GM23338 (cell line): ENCODE results near the gene PRSS27. TPM values are rescaled to one million over a fixed set of nuclear protein-coding genes. Genes with fewer than 3 reads are reported as not detected.

Experiments used
- ATAC-seq: fragments of 200-7000 bp; cut with Tn5 transposase; 3 replicates; pipeline ENCODE4 v1.9.1; 2020
- DNase-seq: peaks from one replicate; pipeline ENCODE4 v3.0.0-alpha.2; 2015; ENCODE audit warnings: low spot score
- H2AFZ ChIP-seq: fragments of 200-600 bp; sonication (generic); 2 replicates; pipeline ENCODE4 v1.8.0; 2016; ENCODE audit warnings: antibody characterized with exemption, mild to moderate bottlenecking, moderate library complexity
- H3F3A ChIP-seq: fragments of 200-600 bp; sonication (generic); replicated peaks from 2 replicates; pipeline ENCODE4 v1.8.0; 2017; ENCODE audit warnings: antibody characterized with exemption, mixed run types, low read depth
- H3K27ac ChIP-seq: fragments of 200-600 bp; sonication (generic); 2 replicates; pipeline ENCODE4 v1.6.1; 2016; ENCODE audit warnings: low read depth
- H3K27me3 ChIP-seq: fragments of 200-600 bp; sonication (generic); 2 replicates; pipeline ENCODE4 v1.8.0; 2016; ENCODE audit warnings: mild to moderate bottlenecking, mixed run types, moderate library complexity; ENCODE audit not compliant: insufficient read depth
- H3K36me3 ChIP-seq: fragments of 200-600 bp; sonication (generic); 2 replicates; pipeline ENCODE4 v1.8.0; 2016; ENCODE audit warnings: mild to moderate bottlenecking; ENCODE audit not compliant: insufficient read depth
- H3K4me1 ChIP-seq: fragments of 200-600 bp; sonication (generic); 2 replicates; pipeline ENCODE4 v1.8.0; 2016; ENCODE audit warnings: mild to moderate bottlenecking, moderate library complexity; ENCODE audit not compliant: insufficient read depth
- H3K4me2 ChIP-seq: fragments of 200-600 bp; sonication (generic); 2 replicates; pipeline ENCODE4 v1.7.1; 2017; ENCODE audit warnings: mixed run types
- H3K4me3 ChIP-seq: fragments of 200-600 bp; sonication (generic); 2 replicates; pipeline ENCODE4 v1.6.1; 2016; ENCODE audit warnings: mixed run types
- H3K79me2 ChIP-seq: fragments of 200-600 bp; sonication (generic); replicated peaks from 2 replicates; pipeline ENCODE4 v1.8.0; 2017; ENCODE audit warnings: mild to moderate bottlenecking; ENCODE audit not compliant: insufficient read depth
- H3K9me2 ChIP-seq: fragments of 200-600 bp; sonication (generic); 2 replicates; pipeline ENCODE4 v1.8.0; 2017; ENCODE audit not compliant: insufficient read depth
- H4K20me1 ChIP-seq: fragments of 200-600 bp; sonication (generic); replicated peaks from 2 replicates; pipeline ENCODE4 v1.8.0; 2017; ENCODE audit warnings: mild to moderate bottlenecking; ENCODE audit not compliant: insufficient read depth
- H3K27ac Mint-ChIP-seq: 2 replicates; pipeline ENCODE4 v1.8.0; 2020; ENCODE audit warnings: inconsistent platforms, mild to moderate bottlenecking, moderate library complexity, mixed read lengths
- H3K27me3 Mint-ChIP-seq: 3 replicates; pipeline ENCODE4 v1.8.0; 2022; ENCODE audit warnings: low read depth, mild to moderate bottlenecking, moderate library complexity, mixed read lengths, inconsistent platforms; ENCODE audit not compliant: insufficient read depth, poor library complexity
- H3K36me3 Mint-ChIP-seq: 3 replicates; pipeline ENCODE4 v1.8.0; 2021; ENCODE audit warnings: low read depth, mild to moderate bottlenecking, inconsistent platforms, moderate library complexity, mixed read lengths
- H3K4me1 Mint-ChIP-seq: 3 replicates; pipeline ENCODE4 v1.8.0; 2020; ENCODE audit warnings: mild to moderate bottlenecking, inconsistent platforms, mixed read lengths
- H3K4me3 Mint-ChIP-seq: 3 replicates; pipeline ENCODE4 v1.8.0; 2021; ENCODE audit warnings: moderate library complexity, mild to moderate bottlenecking, inconsistent platforms, mixed read lengths
- H3K9me3 Mint-ChIP-seq: 3 replicates; pipeline ENCODE4 v1.8.0; 2020; ENCODE audit warnings: moderate library complexity, mild to moderate bottlenecking, inconsistent platforms, mixed read lengths
- CREB1 ChIP-seq: fragments of 250-450 bp; sonication (Bioruptor Pico); IDR thresholded peaks from 2 replicates; pipeline ENCODE4 v1.5.0; 2020; ENCODE audit warnings: low read depth, mild to moderate bottlenecking, moderate library complexity
- CTCF ChIP-seq, 2 experiments: fragments of 200-600 bp in 1 of 2; sonication (generic) in 1 of 2; conservative IDR thresholded peaks; 2 replicates each; pipeline versions ENCODE4 v1.5.1 to v1.6.1; 2016 to 2017; ENCODE audit warnings: antibody characterized with exemption in 2 of 2, low read depth in 2 of 2, mild to moderate bottlenecking in 2 of 2, moderate library complexity in 1 of 2
- ETS1 ChIP-seq: IDR thresholded peaks from 2 replicates; pipeline ENCODE4 v1.6.1; 2016; ENCODE audit warnings: antibody characterized with exemption
- EZH2 ChIP-seq: fragments of 200-600 bp; sonication (generic); IDR thresholded peaks from one replicate; pipeline ENCODE4 v1.8.0; 2017; ENCODE audit warnings: antibody characterized with exemption, mild to moderate bottlenecking, low read depth; ENCODE audit not compliant: unreplicated experiment
- EZH2phosphoT487 ChIP-seq: fragments of 200-600 bp; sonication (generic); IDR thresholded peaks from one replicate; pipeline ENCODE4 v1.8.1; 2018; ENCODE audit warnings: antibody characterized with exemption; ENCODE audit not compliant: unreplicated experiment
- JUNB ChIP-seq: IDR thresholded peaks from one replicate; pipeline ENCODE4 v1.6.1; 2016; ENCODE audit warnings: antibody characterized with exemption; ENCODE audit not compliant: unreplicated experiment
- NANOG ChIP-seq: IDR thresholded peaks from 2 replicates; pipeline ENCODE4 v1.6.1; 2016; ENCODE audit warnings: antibody characterized with exemption, borderline replicate concordance
- POLR2AphosphoS5 ChIP-seq: IDR thresholded peaks from 2 replicates; pipeline ENCODE4 v1.6.1; 2016; ENCODE audit warnings: antibody characterized with exemption, low read depth
- REST ChIP-seq: IDR thresholded peaks from one replicate; pipeline ENCODE4 v1.6.1; 2018; ENCODE audit warnings: antibody characterized with exemption; ENCODE audit not compliant: unreplicated experiment
- STAT1 ChIP-seq: IDR thresholded peaks from one replicate; pipeline ENCODE4 v1.6.1; 2016; ENCODE audit warnings: antibody characterized with exemption; ENCODE audit not compliant: unreplicated experiment
- ZNF114 ChIP-seq: fragments of 250-450 bp; sonication (Bioruptor Pico); IDR thresholded peaks from 2 replicates; pipeline ENCODE4 v1.5.0; 2020; ENCODE audit warnings: mild to moderate bottlenecking, moderate library complexity
- ZNF331 ChIP-seq: fragments of 250-450 bp; sonication (Bioruptor Pico); IDR thresholded peaks from 2 replicates; pipeline ENCODE4 v1.5.0; 2020; ENCODE audit warnings: low read depth, mild to moderate bottlenecking, moderate library complexity
- ZNF462 ChIP-seq: fragments of 250-450 bp; sonication (Bioruptor Pico); IDR thresholded peaks from 2 replicates; pipeline ENCODE4 v1.5.0; 2020; ENCODE audit warnings: mild to moderate bottlenecking, moderate library complexity
- polyA plus RNA-seq: library from polyadenylated mRNA; unstranded; fragments of >200 nt; fragmentation: Nextera tagmentation; extraction: Ambion mirVana; gene quantifications from 2 replicates; pipeline ENCODE4 v1.2.1, GENCODE V29; 2016
- total RNA-seq: library from RNA; depleted of rRNA; stranded (reverse); fragments of >200 nt; shearing (Covaris generic); gene quantifications from 2 replicates; pipeline ENCODE4 v1.2.3, GENCODE V29; 2014

The PRSS27 gene
- total and polyA plus RNA-seq, 2 experiments from 2014 or later = 0.73 to 1.6 TPM

- Mint-ChIP-seq H3K4me1 (peaks cover 9% of the 10 kb centered on the region), H3K9me3 (no peaks in the 10 kb centered on the region), H3K4me3 (no peak overlapping the region), H3K27me3 (peaks cover 14% of the 10 kb centered on the region), H3K27ac (no peak overlapping the region), H3K36me3 (0 out of 3 replicates have a peak, but pooled peaks cover 3% of the 10 kb centered on the region)
- H2AFZ ChIP-seq = no peak overlapping the region
- H3K9me2 ChIP-seq = no peaks in the 10 kb centered on the region
- H3K4me1 ChIP-seq = no peaks in the 10 kb centered on the region
- no peaks in the 10 kb centered on the region for H3K36me3 ChIP-seq
- no peaks in the 10 kb centered on the region; the same call in 1 of the 2 replicates for H4K20me1 ChIP-seq
- no peak overlapping the region; the same call in 1 of the 2 replicates for H3K27ac ChIP-seq
- peaks cover 34% of the 10 kb centered on the region for H3K79me2 ChIP-seq
- no peak for TF ChIP-seq CTCF (conservative IDR thresholded peaks at IDR 0.05; ENCODE audit: low read depth in 2 of 2)
- no peak for TF ChIP-seq POLR2AphosphoS5
- no peak for TF ChIP-seq ETS1
- TF ChIP-seq CREB1 (CRISPR knock-in tag) = no peak
- no peak for TF ChIP-seq JUNB
- TF ChIP-seq REST = no peak
- no peak for TF ChIP-seq ZNF462
- no peak for TF ChIP-seq EZH2phosphoT487
- TF ChIP-seq NANOG = no peak
- TF ChIP-seq ZNF114 (CRISPR knock-in tag) = no peak
- no peak for TF ChIP-seq ZNF331 (CRISPR knock-in tag)
- TF ChIP-seq EZH2 = no peak
- no peak for TF ChIP-seq STAT1
- peak; percentile 18 for DNase-seq
- ATAC-seq = peak; percentile 21
- H3K27me3 ChIP-seq = no peaks in the 10 kb centered on the region
- H3K4me2 ChIP-seq = no peak overlapping the region
- H3F3A ChIP-seq = no peaks in the 10 kb centered on the region
- no peak overlapping the region for H3K4me3 ChIP-seq
Observed at GRCh38 chr16:2692251-2692947, 27.6 kb downstream of the PRSS27 start.
